K562 (cell line): ENCODE data around the gene SRMS. TPM values are rescaled to one million over a fixed set of nuclear protein-coding genes. Genes with fewer than 3 reads are reported as not detected.
A peak's percentile ranks its signal among the peaks of the same experiment; 100 is the strongest.

Experiments
- ATAC-seq: fragments of 200-7000 bp; cut with Tn5 transposase; 3 replicates; pipeline ENCODE4 v1.9.1; 2020; ENCODE audit warnings: moderate library complexity
- BruUV-seq: library from RNA; stranded (reverse); fragments of 400-500 nt; replicated peaks from 2 replicates; lab custom pipeline; 2021; lab: Mats Ljungman, UMichigan
- CTCF ChIA-PET: fragments of 300-600 bp; formaldehyde crosslinking; extraction: SDS; loops from one replicate; lab custom pipeline; 2021; ENCODE audit warnings: low intra/inter-chr PET ratio; lab: Yijun Ruan, JAX
- POLR2A ChIA-PET: fragments of 300-600, 350-650 bp; sonication (Branson Sonifier 250); formaldehyde crosslinking; extraction: SDS; loops from one replicate; lab custom pipeline; 2021; ENCODE audit warnings: antibody characterized with exemption, inconsistent platforms; lab: Yijun Ruan, JAX
- DNase-seq, 4 experiments: peaks; one replicate each; pipeline versions ENCODE4 v3.0.0 to v3.0.0-alpha.2; 2011 to 2018; ENCODE audit warnings: low spot score in 3 of 4, mixed read lengths in 3 of 4; ENCODE audit errors: extremely low read depth in 1 of 4
- FAIRE-seq: peaks from 2 replicates; lab custom pipeline; 2011; peaks lifted over from hg19 to GRCh38; lab: Jason Lieb, UNC
- H2AFZ ChIP-seq: 2 replicates; pipeline ENCODE4 v1.6.0; 2011; ENCODE audit warnings: low read depth, low read length, control low read depth, inconsistent platforms
- H3K27ac ChIP-seq: fragments of 200-600 bp; 3 replicates; pipeline ENCODE4 v1.8.0; 2011; ENCODE audit warnings: low read depth, mild to moderate bottlenecking, control low read depth, inconsistent platforms, low read length, moderate library complexity, mixed read lengths; ENCODE audit errors: extremely low read depth
- H3K27me3 ChIP-seq, 2 experiments: fragments of 300-600 bp in 1 of 2; 2 replicates in 1 of 2; 3 replicates in 1 of 2; pipeline versions ENCODE4 v1.6.0 to v1.8.0; 2011; ENCODE audit warnings: inconsistent platforms in 2 of 2, low read length in 2 of 2, mild to moderate bottlenecking in 1 of 2, mixed read lengths in 1 of 2, moderate library complexity in 1 of 2; ENCODE audit not compliant: control insufficient read depth in 2 of 2, insufficient read depth in 2 of 2
- H3K36me3 ChIP-seq: fragments of 300-600 bp; 3 replicates; pipeline ENCODE4 v1.8.0; 2011; ENCODE audit warnings: mild to moderate bottlenecking, low read length, inconsistent platforms; ENCODE audit not compliant: control insufficient read depth, insufficient read depth
- H3K4me1 ChIP-seq, 2 experiments: fragments of 200-600 bp in 1 of 2; replicated peaks in 1 of 2; 2 replicates in 1 of 2; 3 replicates in 1 of 2; pipeline versions ENCODE4 v1.5.1 to v1.8.0; 2011; ENCODE audit warnings: inconsistent platforms in 2 of 2, low read length in 2 of 2, mild to moderate bottlenecking in 1 of 2, mixed read lengths in 1 of 2, moderate library complexity in 1 of 2; ENCODE audit not compliant: control insufficient read depth in 2 of 2, insufficient read depth in 2 of 2
- H3K4me2 ChIP-seq: 2 replicates; pipeline ENCODE4 v1.6.1; 2011; ENCODE audit warnings: low read length, control low read depth, inconsistent platforms, mixed read lengths; ENCODE audit not compliant: insufficient read depth
- H3K4me3 ChIP-seq: fragments of 200-600 bp; sonication (generic), shearing (Covaris generic); 2 replicates; pipeline ENCODE4 v1.5.1; 2016; ENCODE audit warnings: control low read depth, inconsistent platforms
- H3K79me2 ChIP-seq: fragments of 200-600 bp; 3 replicates; pipeline ENCODE4 v1.8.0; 2011; ENCODE audit warnings: low read length, inconsistent platforms; ENCODE audit not compliant: control insufficient read depth, insufficient read depth
- H3K9ac ChIP-seq, 2 experiments: 2 replicates each; pipeline versions ENCODE4 v1.6.0 to v1.6.1; 2011; ENCODE audit warnings: low read depth in 2 of 2, low read length in 2 of 2, control low read depth in 1 of 2, inconsistent platforms in 1 of 2, mild to moderate bottlenecking in 1 of 2, mixed read lengths in 1 of 2; ENCODE audit not compliant: insufficient read depth in 1 of 2
- H3K9me1 ChIP-seq: one replicate; pipeline ENCODE4 v1.6.0; 2011; ENCODE audit warnings: inconsistent platforms, mild to moderate bottlenecking, low read length, moderate library complexity; ENCODE audit not compliant: control insufficient read depth, insufficient read depth
- H3K9me3 ChIP-seq: replicated peaks from 2 replicates; pipeline ENCODE4 v1.5.1; 2011; ENCODE audit warnings: low read depth, low read length, inconsistent platforms; ENCODE audit not compliant: control insufficient read depth, insufficient read depth
- H4K20me1 ChIP-seq: replicated peaks from 2 replicates; pipeline ENCODE4 v1.6.1; 2011; ENCODE audit warnings: low read length, inconsistent platforms, mixed read lengths; ENCODE audit not compliant: control insufficient read depth, insufficient read depth
- CTBP1 ChIP-seq: fragments of 450-650 bp; IDR thresholded peaks from 2 replicates; pipeline ENCODE4 v1.6.1; 2016; ENCODE audit warnings: borderline replicate concordance
- CXXC5 ChIP-seq: fragments of 250-450 bp; sonication (Bioruptor Pico); IDR thresholded peaks from 2 replicates; pipeline ENCODE4 v1.8.0; 2022; ENCODE audit warnings: inconsistent platforms, mild to moderate bottlenecking, moderate library complexity
- FOXJ2 ChIP-seq: fragments of 200-800 bp; sonication (Bioruptor generic); IDR thresholded peaks from 2 replicates; pipeline ENCODE4 v1.6.1; 2016; ENCODE audit warnings: missing genetic modification characterization, missing compliant biosample characterization
- GATAD2B ChIP-seq: fragments of 450-650 bp; IDR thresholded peaks from 2 replicates; pipeline ENCODE4 v1.6.1; 2017; ENCODE audit warnings: mild to moderate bottlenecking, borderline replicate concordance
- KDM5B ChIP-seq: fragments of 200-600 bp; sonication (generic); IDR thresholded peaks from 2 replicates; pipeline ENCODE4 v1.6.1; 2012; ENCODE audit warnings: low read depth, mild to moderate bottlenecking, moderate library complexity, low read length, control low read depth, inconsistent platforms; ENCODE audit not compliant: insufficient replicate concordance
- NRF1 ChIP-seq, 2 experiments: fragments of 450-650 bp; IDR thresholded peaks in 1 of 2; conservative IDR thresholded peaks in 1 of 2; 2 replicates each; pipeline ENCODE4 v1.6.1; 2014; ENCODE audit warnings: mild to moderate bottlenecking in 2 of 2
- PML ChIP-seq: IDR thresholded peaks from 2 replicates; pipeline ENCODE4 v1.6.1; 2012; ENCODE audit warnings: low read length, inconsistent platforms
- PRMT5 ChIP-seq: sonication (generic); formaldehyde crosslinking; IDR thresholded peaks from 2 replicates; pipeline ENCODE4 v1.5.0; 2020; ENCODE audit warnings: missing genetic modification reagents
- RAD51 ChIP-seq: fragments of 450-650 bp; IDR thresholded peaks from 2 replicates; pipeline ENCODE4 v1.7.1; 2016; ENCODE audit warnings: low read depth, mild to moderate bottlenecking, borderline replicate concordance
- RB1 ChIP-seq: fragments of 450-650 bp; IDR thresholded peaks from 2 replicates; pipeline ENCODE4 v1.6.1; 2017; ENCODE audit warnings: low read depth, mild to moderate bottlenecking
- SMAD4 ChIP-seq: fragments of 250-450 bp; sonication (Bioruptor Pico); conservative IDR thresholded peaks from 2 replicates; pipeline ENCODE4 v1.8.0; 2021; ENCODE audit warnings: inconsistent platforms, mild to moderate bottlenecking, moderate library complexity
- SREBF1 ChIP-seq: fragments of 150-350 bp; IDR thresholded peaks from 2 replicates; pipeline ENCODE4 v1.6.1; 2014; ENCODE audit warnings: antibody characterized with exemption, low read depth, low read length, borderline replicate concordance
- STAT5B ChIP-seq: fragments of 250-450 bp; sonication (Bioruptor Pico); IDR thresholded peaks from 2 replicates; pipeline ENCODE4 v1.8.0; 2021; ENCODE audit warnings: mild to moderate bottlenecking, inconsistent platforms
- ZBTB11 ChIP-seq, 3 experiments: fragments of 200-800 bp in 1 of 3; fragments of 250-450 bp in 1 of 3; fragments of 450-650 bp in 1 of 3; sonication (Bioruptor Pico) in 1 of 3; sonication (Bioruptor generic) in 1 of 3; formaldehyde crosslinking in 1 of 3; IDR thresholded peaks; 2 replicates each; pipeline versions ENCODE4 v1.6.1 to v1.8.0; 2016 to 2022; ENCODE audit warnings: mild to moderate bottlenecking in 2 of 3, missing genetic modification characterization in 2 of 3, missing compliant biosample characterization in 1 of 3, moderate library complexity in 1 of 3
- ZBTB7A ChIP-seq: IDR thresholded peaks from 2 replicates; pipeline ENCODE4 v1.6.1; 2011; ENCODE audit warnings: low read depth, mild to moderate bottlenecking, low read length, moderate library complexity, borderline replicate concordance; ENCODE audit not compliant: control insufficient read depth
- ZNF639 ChIP-seq, 2 experiments: fragments of 200-800 bp in 1 of 2; sonication (Bioruptor generic) in 1 of 2; sonication (generic) in 1 of 2; formaldehyde crosslinking in 1 of 2; IDR thresholded peaks in 1 of 2; conservative IDR thresholded peaks in 1 of 2; 2 replicates each; pipeline versions ENCODE4 v1.5.0 to v1.6.1; 2016 to 2020; ENCODE audit warnings: missing compliant biosample characterization in 1 of 2, missing genetic modification characterization in 1 of 2, missing genetic modification reagents in 1 of 2
- WGBS: fragments of 100-300 bp; shearing (Covaris generic); methylation state at CpG from one replicate; pipeline ENCODE4 v1.1.6; 2016; ENCODE audit warnings: low coverage, mixed read lengths; ENCODE audit not compliant: insufficient coverage; ENCODE audit errors: missing lambda C conversion rate; 5-methylcytosine and 5-hydroxymethylcytosine counted together
- in situ Hi-C: fragments of 300-500 bp; cut with MboI; formaldehyde crosslinking; loops from 4 replicates; pipeline ENCODE4 v1.15.0; 2018; ENCODE audit warnings: inconsistent platforms, mixed read lengths
- intact Hi-C: fragments of 100-400 bp; cut with micrococcal nuclease; formaldehyde crosslinking; loops from 2 replicates; pipeline ENCODE4 v1.14.2; 2022
- polyA plus RNA-seq, 8 experiments: library from polyadenylated mRNA; depleted of rRNA in 4 of 8; stranded (reverse) in 5 of 8; unstranded in 3 of 8; fragments of >200 nt; fragmentation: Nextera tagmentation in 2 of 8; fragmentation: Illumina TruSeq in 1 of 8; extraction: Ambion mirVana in 2 of 8; extraction: Trizol in 1 of 8; gene quantifications; 2 replicates each; pipeline versions ENCODE4 v1.2.1 to v1.2.3, GENCODE V29; 2011 to 2014; ENCODE audit warnings: inconsistent platforms in 1 of 8, missing spikeins in 1 of 8
- total RNA-seq, 7 experiments: library from RNA; depleted of rRNA in 6 of 7; stranded (reverse); fragments of >200 nt in 6 of 7; fragmentation: Illumina TruSeq in 2 of 7; extraction: Trizol in 2 of 7; gene quantifications; 2 replicates each; pipeline versions ENCODE4 v1.2.1 to v1.2.3, GENCODE V29; 2011 to 2021; ENCODE audit warnings: low replicate concordance in 1 of 7

Gene SRMS
- total and polyA plus RNA-seq, 9 of the 15 experiments (the other 6 are each of a cell fraction or from before 2014, with no cell fraction given) = 0.07 TPM; not detected in 8

- no peaks in the 10 kb centered on the region for H3K36me3 ChIP-seq
- in situ Hi-C loops (no loop called here), intact Hi-C loops (no loop called here)
- ChIA-PET POLR2A (no interaction called here), CTCF (no interaction called here)
- no peak for FAIRE-seq
- no peaks in the 10 kb centered on the region; a peak in 1 of 5 replicates for H3K27me3 ChIP-seq
- peaks cover 0 to 87% of the 10 kb centered on the region in 2 experiments; a peak in 3 of 5 replicates for H3K4me1 ChIP-seq
- no peaks in the 10 kb centered on the region for H3K9me1 ChIP-seq
- no peaks in the 10 kb centered on the region for H3K79me2 ChIP-seq
- peaks cover 10% of the 10 kb centered on the region; the same call in 1 of the 2 replicates for H4K20me1 ChIP-seq
- H3K27ac ChIP-seq = no peak within 1 kb of the TSS
- no peaks in the 10 kb centered on the region for H3K9me3 ChIP-seq
- peak; percentile 66 for ATAC-seq
- peak within 1 kb of the TSS in 1 of 2 experiments; percentile 88; a peak in 2 of 4 replicates for H3K9ac ChIP-seq
- no TSS peak for BruUV-seq
- H2AFZ ChIP-seq = peak within 1 kb of the TSS; percentile 69
- DNase-seq = peak; percentile 74 to 87 (median 84)
- WGBS = 0% methylated on average over 2 of the region's 58 CpGs
- H3K4me3 ChIP-seq = peak within 1 kb of the TSS; percentile 46
- peak within 1 kb of the TSS; percentile 31 for H3K4me2 ChIP-seq
- TF ChIP-seq FOXJ2 (no peak), CXXC5 (CRISPR knock-in tag) (peak; percentile 81), NRF1 (conservative IDR thresholded peaks at IDR 0.05 in 1 of 2, IDR thresholded peaks at IDR 0.05 in 1 of 2) (peak in 1 of 2 experiments; percentile 50; a peak in 2 of 4 replicates), KDM5B (peak; percentile 38), GATAD2B (peak; percentile 69; the same call in 1 of the 2 replicates), PRMT5 (CRISPR knock-in tag) (no peak), PML (no peak), ZNF639 (CRISPR knock-in tag; conservative IDR thresholded peaks at IDR 0.05 in 1 of 2, IDR thresholded peaks at IDR 0.05 in 1 of 2) (peak in 1 of 2 experiments; percentile 67; a peak in 2 of 4 replicates), SMAD4 (CRISPR knock-in tag) (peak; percentile 45; the same call in 1 of the 2 replicates), ZBTB7A (0 out of 2 replicates have a peak, but pooled peaks have one; percentile 57), CTBP1 (peak; percentile 61), ZBTB11 (CRISPR knock-in tag; IDR thresholded peaks at IDR 0.05) (no peak), RAD51 (no peak), RB1 (peak; percentile 67; the same call in 1 of the 2 replicates), SREBF1 (no peak), STAT5B (no peak)
Measured at GRCh38 chr20:63498960-63499337, 48.6 kb downstream of the SRMS start, which contains the start of gene EEF1A2. Gene EEF1A2, minus strand, starts transcription at chr20:63499083. Its CDS starts 1,320 bp downstream, at chr20:63497763.
